Measurements from ENCODE around the gene ZNF221.
"Not testable (repeated sequence)": the region's sequence is repeated elsewhere in the genome, so short reads cannot be mapped to it uniquely, and the experiment has no call there.

The ZNF221 gene

GRCh38 chr19:43941209-43941608 is 9.8 kb upstream of the ZNF221 start:
- no peak for TF ChIP-seq CTCF (IDR thresholded peaks at IDR 0.05; ENCODE audit: insufficient read depth, low read length, missing control alignments)
- CTCF ChIA-PET = no interaction called here
- POLR2A ChIA-PET = no interaction called here
- no peak for DNase-seq (ENCODE audit: low read depth, low spot score)
- no peak overlapping the region for H3K4me3 ChIP-seq (ENCODE audit: low read depth, low read length)

GRCh38 chr19:43947412-43947811 is 3.6 kb upstream of the ZNF221 start:
- CTCF ChIA-PET; POLR2A ChIA-PET; H3K4me3 ChIP-seq (ENCODE audit: low read depth, low read length); DNase-seq (ENCODE audit: low read depth, low spot score): not testable (repeated sequence)

GRCh38 chr19:43949803-43950202 is 1.2 kb upstream of the ZNF221 start:
- DNase-seq (ENCODE audit: low read depth, low spot score); CTCF ChIA-PET; H3K4me3 ChIP-seq (ENCODE audit: low read depth, low read length); POLR2A ChIA-PET: not testable (repeated sequence)

GRCh38 chr19:43956827-43957226 is 5.8 kb downstream of the ZNF221 start:
- ChIA-PET CTCF (no interaction called here), POLR2A (no interaction called here)
- DNase-seq (ENCODE audit: low read depth, low spot score) = no peak
- H3K4me3 ChIP-seq (ENCODE audit: low read depth, low read length) = no peak overlapping the region
- no peak for TF ChIP-seq CTCF (IDR thresholded peaks at IDR 0.05; ENCODE audit: insufficient read depth, low read length, missing control alignments)

GRCh38 chr19:43957891-43958290 is 6.9 kb downstream of the ZNF221 start:
- ChIA-PET CTCF (interaction anchor here (0.8 kb wide), 1 partner anchor 10 kb away, joined by 4 read pairs; no protein-coding TSS in a partner anchor), POLR2A (no interaction called here)
- H3K4me3 ChIP-seq (ENCODE audit: low read depth, low read length) = no peak overlapping the region
- peak; percentile 46 for DNase-seq (ENCODE audit: low read depth, low spot score)
- TF ChIP-seq CTCF (IDR thresholded peaks at IDR 0.05; ENCODE audit: insufficient read depth, low read length, missing control alignments) = no peak

GRCh38 chr19:43960411-43960810 is 9.4 kb downstream of the ZNF221 start:
- CTCF ChIA-PET = no interaction called here

GRCh38 chr19:43966079-43966694 is 15.2 kb downstream of the ZNF221 start:
- POLR2A ChIA-PET = no interaction called here
- no peak overlapping the region for H3K4me3 ChIP-seq (ENCODE audit: low read depth, low read length)
- DNase-seq (ENCODE audit: low read depth, low spot score) = no peak
- CTCF ChIA-PET = no interaction called here
- no peak for TF ChIP-seq CTCF (IDR thresholded peaks at IDR 0.05; ENCODE audit: insufficient read depth, low read length, missing control alignments)

More at GRCh38 chr19:43960411-43960810, 9.4 kb downstream of the ZNF221 start:
- no peak overlapping the region for H3K4me3 ChIP-seq (ENCODE audit: low read depth, low read length)
- no peak for TF ChIP-seq CTCF (IDR thresholded peaks at IDR 0.05; ENCODE audit: insufficient read depth, low read length, missing control alignments)
- DNase-seq (ENCODE audit: low read depth, low spot score) = no peak
- POLR2A ChIA-PET = no interaction called here
